Measurements from ENCODE around the gene MCEMP1. TPM values are rescaled to one million over a fixed set of nuclear protein-coding genes. Genes with fewer than 3 reads are reported as not detected.

Gene MCEMP1
- total and polyA plus RNA-seq, 2 of the 13 experiments (the other 11 are each of a cell fraction or from before 2014, with no cell fraction given) = not detected

DNA sequence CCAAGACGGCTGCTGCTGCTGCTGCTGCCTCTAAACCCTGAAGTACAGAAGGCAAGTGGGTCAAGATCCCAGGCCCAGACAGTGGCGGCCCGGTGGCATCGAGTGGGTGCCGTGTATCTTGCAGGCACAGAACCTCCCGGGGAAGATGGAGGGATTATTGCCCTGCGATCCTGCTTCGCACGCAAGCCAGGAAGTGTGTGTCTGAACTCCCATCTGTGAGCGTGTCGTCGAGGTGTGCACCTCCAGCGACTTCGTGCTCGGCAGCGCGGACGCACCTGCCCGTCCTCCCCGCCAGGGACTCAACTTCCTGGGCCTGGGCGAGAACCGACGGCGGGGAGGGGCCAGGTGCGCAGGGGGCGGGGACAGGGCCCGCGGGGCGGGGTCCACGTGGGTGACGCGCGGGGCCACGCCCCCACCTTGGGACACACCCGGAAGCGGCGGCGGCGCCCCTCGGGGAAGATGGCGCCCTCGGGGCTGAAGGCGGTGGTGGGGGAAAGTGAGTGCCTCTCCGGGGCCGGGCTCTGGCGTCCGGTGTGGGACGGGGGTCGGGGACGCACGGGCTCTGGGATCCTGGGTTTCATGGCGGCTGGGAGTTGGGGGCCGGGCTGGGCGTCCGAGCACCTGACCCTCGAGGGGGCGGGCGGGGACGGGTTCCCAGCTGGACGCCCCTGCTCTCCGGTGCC, 40.1 kb upstream of the MCEMP1 start, which contains the start of gene STXBP2 (continued):
- TF ChIP-seq, protein P1, sequence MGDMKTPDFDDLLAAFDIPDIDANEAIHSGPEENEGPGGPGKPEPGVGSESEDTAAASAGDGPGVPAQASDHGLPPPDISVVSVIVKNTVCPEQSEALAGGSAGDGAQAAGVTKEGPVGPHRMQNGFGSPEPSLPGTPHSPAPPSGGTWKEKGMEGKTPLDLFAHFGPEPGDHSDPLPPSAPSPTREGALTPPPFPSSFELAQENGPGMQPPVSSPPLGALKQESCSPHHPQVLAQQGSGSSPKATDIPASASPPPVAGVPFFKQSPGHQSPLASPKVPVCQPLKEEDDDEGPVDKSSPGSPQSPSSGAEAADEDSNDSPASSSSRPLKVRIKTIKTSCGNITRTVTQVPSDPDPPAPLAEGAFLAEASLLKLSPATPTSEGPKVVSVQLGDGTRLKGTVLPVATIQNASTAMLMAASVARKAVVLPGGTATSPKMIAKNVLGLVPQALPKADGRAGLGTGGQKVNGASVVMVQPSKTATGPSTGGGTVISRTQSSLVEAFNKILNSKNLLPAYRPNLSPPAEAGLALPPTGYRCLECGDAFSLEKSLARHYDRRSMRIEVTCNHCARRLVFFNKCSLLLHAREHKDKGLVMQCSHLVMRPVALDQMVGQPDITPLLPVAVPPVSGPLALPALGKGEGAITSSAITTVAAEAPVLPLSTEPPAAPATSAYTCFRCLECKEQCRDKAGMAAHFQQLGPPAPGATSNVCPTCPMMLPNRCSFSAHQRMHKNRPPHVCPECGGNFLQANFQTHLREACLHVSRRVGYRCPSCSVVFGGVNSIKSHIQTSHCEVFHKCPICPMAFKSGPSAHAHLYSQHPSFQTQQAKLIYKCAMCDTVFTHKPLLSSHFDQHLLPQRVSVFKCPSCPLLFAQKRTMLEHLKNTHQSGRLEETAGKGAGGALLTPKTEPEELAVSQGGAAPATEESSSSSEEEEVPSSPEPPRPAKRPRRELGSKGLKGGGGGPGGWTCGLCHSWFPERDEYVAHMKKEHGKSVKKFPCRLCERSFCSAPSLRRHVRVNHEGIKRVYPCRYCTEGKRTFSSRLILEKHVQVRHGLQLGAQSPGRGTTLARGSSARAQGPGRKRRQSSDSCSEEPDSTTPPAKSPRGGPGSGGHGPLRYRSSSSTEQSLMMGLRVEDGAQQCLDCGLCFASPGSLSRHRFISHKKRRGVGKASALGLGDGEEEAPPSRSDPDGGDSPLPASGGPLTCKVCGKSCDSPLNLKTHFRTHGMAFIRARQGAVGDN (CRISPR knock-in tag; IDR thresholded peaks at IDR 0.05) = peak; percentile 98
- no peak for TF ChIP-seq CHD2 (IDR thresholded peaks at IDR 0.05; ENCODE audit: low read depth, low read length)
- no peak for TF ChIP-seq ATRX (CRISPR knock-in tag; IDR thresholded peaks at IDR 0.05; ENCODE audit: borderline replicate concordance)
- TF ChIP-seq, protein P2, sequence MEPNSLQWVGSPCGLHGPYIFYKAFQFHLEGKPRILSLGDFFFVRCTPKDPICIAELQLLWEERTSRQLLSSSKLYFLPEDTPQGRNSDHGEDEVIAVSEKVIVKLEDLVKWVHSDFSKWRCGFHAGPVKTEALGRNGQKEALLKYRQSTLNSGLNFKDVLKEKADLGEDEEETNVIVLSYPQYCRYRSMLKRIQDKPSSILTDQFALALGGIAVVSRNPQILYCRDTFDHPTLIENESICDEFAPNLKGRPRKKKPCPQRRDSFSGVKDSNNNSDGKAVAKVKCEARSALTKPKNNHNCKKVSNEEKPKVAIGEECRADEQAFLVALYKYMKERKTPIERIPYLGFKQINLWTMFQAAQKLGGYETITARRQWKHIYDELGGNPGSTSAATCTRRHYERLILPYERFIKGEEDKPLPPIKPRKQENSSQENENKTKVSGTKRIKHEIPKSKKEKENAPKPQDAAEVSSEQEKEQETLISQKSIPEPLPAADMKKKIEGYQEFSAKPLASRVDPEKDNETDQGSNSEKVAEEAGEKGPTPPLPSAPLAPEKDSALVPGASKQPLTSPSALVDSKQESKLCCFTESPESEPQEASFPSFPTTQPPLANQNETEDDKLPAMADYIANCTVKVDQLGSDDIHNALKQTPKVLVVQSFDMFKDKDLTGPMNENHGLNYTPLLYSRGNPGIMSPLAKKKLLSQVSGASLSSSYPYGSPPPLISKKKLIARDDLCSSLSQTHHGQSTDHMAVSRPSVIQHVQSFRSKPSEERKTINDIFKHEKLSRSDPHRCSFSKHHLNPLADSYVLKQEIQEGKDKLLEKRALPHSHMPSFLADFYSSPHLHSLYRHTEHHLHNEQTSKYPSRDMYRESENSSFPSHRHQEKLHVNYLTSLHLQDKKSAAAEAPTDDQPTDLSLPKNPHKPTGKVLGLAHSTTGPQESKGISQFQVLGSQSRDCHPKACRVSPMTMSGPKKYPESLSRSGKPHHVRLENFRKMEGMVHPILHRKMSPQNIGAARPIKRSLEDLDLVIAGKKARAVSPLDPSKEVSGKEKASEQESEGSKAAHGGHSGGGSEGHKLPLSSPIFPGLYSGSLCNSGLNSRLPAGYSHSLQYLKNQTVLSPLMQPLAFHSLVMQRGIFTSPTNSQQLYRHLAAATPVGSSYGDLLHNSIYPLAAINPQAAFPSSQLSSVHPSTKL (CRISPR knock-in tag; IDR thresholded peaks at IDR 0.05) = no peak
- TF ChIP-seq, protein P3, sequence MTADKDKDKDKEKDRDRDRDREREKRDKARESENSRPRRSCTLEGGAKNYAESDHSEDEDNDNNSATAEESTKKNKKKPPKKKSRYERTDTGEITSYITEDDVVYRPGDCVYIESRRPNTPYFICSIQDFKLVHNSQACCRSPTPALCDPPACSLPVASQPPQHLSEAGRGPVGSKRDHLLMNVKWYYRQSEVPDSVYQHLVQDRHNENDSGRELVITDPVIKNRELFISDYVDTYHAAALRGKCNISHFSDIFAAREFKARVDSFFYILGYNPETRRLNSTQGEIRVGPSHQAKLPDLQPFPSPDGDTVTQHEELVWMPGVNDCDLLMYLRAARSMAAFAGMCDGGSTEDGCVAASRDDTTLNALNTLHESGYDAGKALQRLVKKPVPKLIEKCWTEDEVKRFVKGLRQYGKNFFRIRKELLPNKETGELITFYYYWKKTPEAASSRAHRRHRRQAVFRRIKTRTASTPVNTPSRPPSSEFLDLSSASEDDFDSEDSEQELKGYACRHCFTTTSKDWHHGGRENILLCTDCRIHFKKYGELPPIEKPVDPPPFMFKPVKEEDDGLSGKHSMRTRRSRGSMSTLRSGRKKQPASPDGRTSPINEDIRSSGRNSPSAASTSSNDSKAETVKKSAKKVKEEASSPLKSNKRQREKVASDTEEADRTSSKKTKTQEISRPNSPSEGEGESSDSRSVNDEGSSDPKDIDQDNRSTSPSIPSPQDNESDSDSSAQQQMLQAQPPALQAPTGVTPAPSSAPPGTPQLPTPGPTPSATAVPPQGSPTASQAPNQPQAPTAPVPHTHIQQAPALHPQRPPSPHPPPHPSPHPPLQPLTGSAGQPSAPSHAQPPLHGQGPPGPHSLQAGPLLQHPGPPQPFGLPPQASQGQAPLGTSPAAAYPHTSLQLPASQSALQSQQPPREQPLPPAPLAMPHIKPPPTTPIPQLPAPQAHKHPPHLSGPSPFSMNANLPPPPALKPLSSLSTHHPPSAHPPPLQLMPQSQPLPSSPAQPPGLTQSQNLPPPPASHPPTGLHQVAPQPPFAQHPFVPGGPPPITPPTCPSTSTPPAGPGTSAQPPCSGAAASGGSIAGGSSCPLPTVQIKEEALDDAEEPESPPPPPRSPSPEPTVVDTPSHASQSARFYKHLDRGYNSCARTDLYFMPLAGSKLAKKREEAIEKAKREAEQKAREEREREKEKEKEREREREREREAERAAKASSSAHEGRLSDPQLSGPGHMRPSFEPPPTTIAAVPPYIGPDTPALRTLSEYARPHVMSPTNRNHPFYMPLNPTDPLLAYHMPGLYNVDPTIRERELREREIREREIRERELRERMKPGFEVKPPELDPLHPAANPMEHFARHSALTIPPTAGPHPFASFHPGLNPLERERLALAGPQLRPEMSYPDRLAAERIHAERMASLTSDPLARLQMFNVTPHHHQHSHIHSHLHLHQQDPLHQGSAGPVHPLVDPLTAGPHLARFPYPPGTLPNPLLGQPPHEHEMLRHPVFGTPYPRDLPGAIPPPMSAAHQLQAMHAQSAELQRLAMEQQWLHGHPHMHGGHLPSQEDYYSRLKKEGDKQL (CRISPR knock-in tag; IDR thresholded peaks at IDR 0.05; ENCODE audit: low read depth) = no peak
- TF ChIP-seq, protein P4, sequence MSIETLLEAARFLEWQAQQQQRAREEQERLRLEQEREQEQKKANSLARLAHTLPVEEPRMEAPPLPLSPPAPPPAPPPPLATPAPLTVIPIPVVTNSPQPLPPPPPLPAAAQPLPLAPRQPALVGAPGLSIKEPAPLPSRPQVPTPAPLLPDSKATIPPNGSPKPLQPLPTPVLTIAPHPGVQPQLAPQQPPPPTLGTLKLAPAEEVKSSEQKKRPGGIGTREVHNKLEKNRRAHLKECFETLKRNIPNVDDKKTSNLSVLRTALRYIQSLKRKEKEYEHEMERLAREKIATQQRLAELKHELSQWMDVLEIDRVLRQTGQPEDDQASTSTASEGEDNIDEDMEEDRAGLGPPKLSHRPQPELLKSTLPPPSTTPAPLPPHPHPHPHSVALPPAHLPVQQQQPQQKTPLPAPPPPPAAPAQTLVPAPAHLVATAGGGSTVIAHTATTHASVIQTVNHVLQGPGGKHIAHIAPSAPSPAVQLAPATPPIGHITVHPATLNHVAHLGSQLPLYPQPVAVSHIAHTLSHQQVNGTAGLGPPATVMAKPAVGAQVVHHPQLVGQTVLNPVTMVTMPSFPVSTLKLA (IDR thresholded peaks at IDR 0.05) = peak; percentile 85
- TF ChIP-seq NRL (CRISPR knock-in tag; IDR thresholded peaks at IDR 0.05; ENCODE audit: borderline replicate concordance) = no peak
- TF ChIP-seq, protein P5, sequence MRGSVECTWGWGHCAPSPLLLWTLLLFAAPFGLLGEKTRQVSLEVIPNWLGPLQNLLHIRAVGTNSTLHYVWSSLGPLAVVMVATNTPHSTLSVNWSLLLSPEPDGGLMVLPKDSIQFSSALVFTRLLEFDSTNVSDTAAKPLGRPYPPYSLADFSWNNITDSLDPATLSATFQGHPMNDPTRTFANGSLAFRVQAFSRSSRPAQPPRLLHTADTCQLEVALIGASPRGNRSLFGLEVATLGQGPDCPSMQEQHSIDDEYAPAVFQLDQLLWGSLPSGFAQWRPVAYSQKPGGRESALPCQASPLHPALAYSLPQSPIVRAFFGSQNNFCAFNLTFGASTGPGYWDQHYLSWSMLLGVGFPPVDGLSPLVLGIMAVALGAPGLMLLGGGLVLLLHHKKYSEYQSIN (CRISPR knock-in tag; IDR thresholded peaks at IDR 0.05; ENCODE audit: borderline replicate concordance) = no peak
- peak; percentile 56; the same call in 1 of the 2 replicates for TF ChIP-seq ZNF747 (CRISPR knock-in tag; IDR thresholded peaks at IDR 0.05; ENCODE audit: borderline replicate concordance)
- TF ChIP-seq TBX2 (CRISPR knock-in tag; IDR thresholded peaks at IDR 0.05; ENCODE audit: borderline replicate concordance) = peak; percentile 73
- TF ChIP-seq KLF11 (CRISPR knock-in tag; IDR thresholded peaks at IDR 0.05) = no peak

Measured in HepG2 (cell line).